GM12892 (cell line): ENCODE data around the gene LOXL1.

Experiments
- POLR2A ChIP-seq: IDR thresholded peaks from 2 replicates; pipeline ENCODE4 v1.6.1; 2011; ENCODE audit warnings: low read depth, low read length, control low read depth
- POLR2AphosphoS5 ChIP-seq: IDR thresholded peaks from 2 replicates; pipeline ENCODE4 v1.6.1; 2011; ENCODE audit warnings: low read depth, low read length, control low read depth

DNA sequence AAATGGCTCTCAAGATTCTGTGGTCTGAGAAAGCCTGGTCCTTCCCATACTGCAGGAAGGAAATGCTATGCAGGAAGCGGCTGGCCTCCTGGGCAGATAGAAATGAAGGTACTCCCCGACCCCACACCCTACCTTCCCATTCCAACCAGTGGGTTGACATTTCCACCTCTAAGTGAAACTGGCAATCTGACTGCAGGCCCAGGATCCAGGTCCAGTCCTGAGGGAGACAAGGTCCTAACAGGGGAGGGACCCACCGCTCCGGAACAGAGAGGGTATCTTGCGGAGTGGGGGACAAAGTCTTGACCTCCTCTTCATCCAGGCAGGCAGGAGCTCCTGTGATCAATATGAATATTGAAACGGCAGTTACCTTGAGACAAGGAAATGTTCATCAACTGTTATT is 6.6 kb upstream of the LOXL1 start:
- TF ChIP-seq POLR2A (no peak), POLR2AphosphoS5 (no peak)
